Measurements from ENCODE around the gene SAV1. TPM values are rescaled to one million over a fixed set of nuclear protein-coding genes. Genes with fewer than 3 reads are reported as not detected.

The SAV1 gene
- total RNA-seq, 2 donors from 2014 or later: 35.6 to 47.9 TPM

DNA sequence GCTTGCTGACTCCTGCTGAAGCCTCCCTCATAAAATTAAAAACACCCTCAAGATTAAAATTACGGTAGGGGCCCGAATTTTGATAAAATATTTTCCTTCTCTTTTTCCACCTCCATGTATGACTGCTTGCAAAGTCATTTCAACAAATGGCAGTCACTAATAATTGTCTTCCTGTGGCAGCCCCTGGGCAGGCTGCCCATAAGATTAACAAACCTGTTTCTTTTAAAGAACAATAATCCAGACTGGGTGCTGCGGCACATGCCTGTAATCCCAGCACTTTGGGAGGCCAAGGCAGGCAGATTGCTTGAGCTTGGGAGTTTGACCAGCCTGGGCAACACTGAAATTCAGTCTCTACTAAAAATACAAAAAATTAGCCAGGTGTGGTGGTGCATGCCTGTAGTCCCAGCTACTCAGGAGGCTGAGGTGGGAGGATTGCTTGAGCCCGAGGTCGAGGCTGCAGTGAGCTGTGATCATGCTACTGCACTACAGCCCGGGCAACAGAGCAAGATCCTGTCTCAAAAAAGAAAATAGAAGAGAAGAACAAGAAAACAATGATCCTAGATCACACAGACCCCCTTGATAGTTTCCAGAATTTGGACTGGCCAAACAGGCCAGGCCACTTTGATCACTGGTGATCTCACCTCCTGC, 8.7 kb downstream of the SAV1 start:
- H3K27me3 ChIP-seq (replicated peaks; ENCODE audit: insufficient read depth): no peaks in the 10 kb centered on the region
- H3K4me3 ChIP-seq: no peak overlapping the region
- peak overlapping the region in 1 of 2 donors; percentile 38 for H3K27ac ChIP-seq
- no peak for DNase-seq (ENCODE audit: low spot score)
- H3K4me1 ChIP-seq (ENCODE audit: control insufficient read depth in 1 of 2, low read depth in 2 of 2): peaks cover 28 to 75% of the 10 kb centered on the region in 2 donors
- no peaks in the 10 kb centered on the region for H3K9me3 ChIP-seq
- TF ChIP-seq, protein P1, sequence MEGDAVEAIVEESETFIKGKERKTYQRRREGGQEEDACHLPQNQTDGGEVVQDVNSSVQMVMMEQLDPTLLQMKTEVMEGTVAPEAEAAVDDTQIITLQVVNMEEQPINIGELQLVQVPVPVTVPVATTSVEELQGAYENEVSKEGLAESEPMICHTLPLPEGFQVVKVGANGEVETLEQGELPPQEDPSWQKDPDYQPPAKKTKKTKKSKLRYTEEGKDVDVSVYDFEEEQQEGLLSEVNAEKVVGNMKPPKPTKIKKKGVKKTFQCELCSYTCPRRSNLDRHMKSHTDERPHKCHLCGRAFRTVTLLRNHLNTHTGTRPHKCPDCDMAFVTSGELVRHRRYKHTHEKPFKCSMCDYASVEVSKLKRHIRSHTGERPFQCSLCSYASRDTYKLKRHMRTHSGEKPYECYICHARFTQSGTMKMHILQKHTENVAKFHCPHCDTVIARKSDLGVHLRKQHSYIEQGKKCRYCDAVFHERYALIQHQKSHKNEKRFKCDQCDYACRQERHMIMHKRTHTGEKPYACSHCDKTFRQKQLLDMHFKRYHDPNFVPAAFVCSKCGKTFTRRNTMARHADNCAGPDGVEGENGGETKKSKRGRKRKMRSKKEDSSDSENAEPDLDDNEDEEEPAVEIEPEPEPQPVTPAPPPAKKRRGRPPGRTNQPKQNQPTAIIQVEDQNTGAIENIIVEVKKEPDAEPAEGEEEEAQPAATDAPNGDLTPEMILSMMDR (IDR thresholded peaks at IDR 0.05): no peak
- no peak for ATAC-seq (ENCODE audit: insufficient number of reproducible peaks, low FRiP score, low read depth)
- peaks cover 4% of the 10 kb centered on the region for H3K36me3 ChIP-seq

DNA sequence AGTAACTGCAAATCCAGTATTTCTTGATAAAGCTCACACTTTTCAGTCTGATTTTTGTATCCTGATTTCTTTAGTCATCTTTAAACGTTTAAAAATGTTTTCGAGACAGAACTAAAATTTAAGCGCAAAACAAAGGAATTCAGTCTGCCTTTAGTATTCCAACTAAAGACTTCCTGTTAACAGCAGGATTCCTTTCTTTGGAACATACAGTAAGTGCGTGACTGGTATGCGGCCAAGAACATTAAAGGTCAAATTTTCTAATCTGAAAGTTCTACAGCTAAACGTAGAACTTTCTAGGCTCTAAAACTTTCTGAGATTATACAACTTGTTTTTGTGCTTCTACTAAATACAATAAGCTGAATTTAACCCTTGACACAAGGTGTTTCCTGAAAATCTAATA, 9.9 kb downstream of the SAV1 start:
- Histone ChIP-seq H3K4me3 (peak overlapping the region; percentile 5), H3K4me1 (ENCODE audit: control insufficient read depth in 1 of 2, low read depth in 2 of 2) (peaks cover 22 to 68% of the 10 kb centered on the region in 2 donors)

DNA sequence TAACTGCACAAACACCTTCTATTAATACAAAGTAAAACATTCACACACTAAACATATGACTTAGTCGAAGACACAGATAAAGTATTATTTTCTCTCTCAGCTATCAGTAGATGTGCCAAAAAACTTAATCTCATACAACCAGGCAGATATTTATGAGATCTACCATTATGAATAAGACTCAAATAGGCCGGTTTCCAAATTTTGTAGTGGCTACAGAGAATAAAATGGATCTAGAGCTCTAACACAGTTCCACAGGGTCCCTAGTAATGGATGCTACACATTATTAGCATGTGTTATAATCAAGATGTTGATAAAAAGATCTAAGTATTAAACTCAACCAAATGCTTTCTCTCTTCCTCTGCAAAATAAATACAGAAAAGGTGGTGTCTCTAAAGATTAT, 10.4 kb downstream of the SAV1 start:
- ATAC-seq (ENCODE audit: insufficient number of reproducible peaks, low FRiP score, low read depth) (no peak), DNase-seq (ENCODE audit: low spot score) (no peak)
- peaks cover 4% of the 10 kb centered on the region for H3K36me3 ChIP-seq
- peak overlapping the region in 1 of 2 donors; percentile 38 for H3K27ac ChIP-seq
- H3K4me1 ChIP-seq (ENCODE audit: control insufficient read depth in 1 of 2, low read depth in 2 of 2): peaks cover 25 to 68% of the 10 kb centered on the region in 2 donors
- H3K27me3 ChIP-seq (replicated peaks; ENCODE audit: insufficient read depth): no peaks in the 10 kb centered on the region
- H3K9me3 ChIP-seq: no peaks in the 10 kb centered on the region
- H3K4me3 ChIP-seq: peak overlapping the region; percentile 5
- TF ChIP-seq, protein P1 (IDR thresholded peaks at IDR 0.05): no peak

More for the DNA sequence above, 9.9 kb downstream of the SAV1 start:
- DNase-seq (ENCODE audit: low spot score) (no peak), ATAC-seq (ENCODE audit: insufficient number of reproducible peaks, low FRiP score, low read depth) (no peak)
- peak overlapping the region in 1 of 2 donors; percentile 38 for H3K27ac ChIP-seq
- no peaks in the 10 kb centered on the region for H3K9me3 ChIP-seq
- H3K27me3 ChIP-seq (replicated peaks; ENCODE audit: insufficient read depth): no peaks in the 10 kb centered on the region
- TF ChIP-seq, protein P1 (IDR thresholded peaks at IDR 0.05): no peak
- peaks cover 4% of the 10 kb centered on the region for H3K36me3 ChIP-seq

DNA sequence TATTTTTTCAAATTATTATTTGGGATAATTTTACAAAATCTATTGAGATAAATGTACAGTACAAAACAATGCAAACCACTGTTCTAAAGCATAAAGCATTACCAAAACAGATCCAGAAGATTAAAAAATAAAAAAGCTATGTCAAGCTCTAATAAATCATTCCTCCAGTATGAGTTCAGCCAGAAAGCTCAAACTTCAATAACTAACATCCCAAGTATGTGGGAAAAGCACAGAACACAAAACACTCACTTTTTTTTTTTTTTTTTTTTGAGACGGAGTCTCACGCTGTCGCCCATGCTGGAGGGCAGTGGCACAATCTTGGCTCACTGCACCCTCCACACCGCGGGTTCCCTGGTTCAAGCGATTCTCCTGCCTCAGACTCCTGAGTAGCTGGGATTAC, 11.3 kb downstream of the SAV1 start:
- ATAC-seq (ENCODE audit: insufficient number of reproducible peaks, low FRiP score, low read depth) (no peak), DNase-seq (ENCODE audit: low spot score) (no peak)
- peaks cover 35 to 69% of the 10 kb centered on the region in 2 donors for H3K4me1 ChIP-seq (ENCODE audit: control insufficient read depth in 1 of 2, low read depth in 2 of 2)
- H3K27ac ChIP-seq: peak overlapping the region in 1 of 2 donors; percentile 38
- TF ChIP-seq, protein P1 (IDR thresholded peaks at IDR 0.05): no peak
- H3K27me3 ChIP-seq (replicated peaks; ENCODE audit: insufficient read depth): no peaks in the 10 kb centered on the region
- no peak overlapping the region for H3K4me3 ChIP-seq
- H3K9me3 ChIP-seq: no peaks in the 10 kb centered on the region
- peaks cover 4% of the 10 kb centered on the region for H3K36me3 ChIP-seq

DNA sequence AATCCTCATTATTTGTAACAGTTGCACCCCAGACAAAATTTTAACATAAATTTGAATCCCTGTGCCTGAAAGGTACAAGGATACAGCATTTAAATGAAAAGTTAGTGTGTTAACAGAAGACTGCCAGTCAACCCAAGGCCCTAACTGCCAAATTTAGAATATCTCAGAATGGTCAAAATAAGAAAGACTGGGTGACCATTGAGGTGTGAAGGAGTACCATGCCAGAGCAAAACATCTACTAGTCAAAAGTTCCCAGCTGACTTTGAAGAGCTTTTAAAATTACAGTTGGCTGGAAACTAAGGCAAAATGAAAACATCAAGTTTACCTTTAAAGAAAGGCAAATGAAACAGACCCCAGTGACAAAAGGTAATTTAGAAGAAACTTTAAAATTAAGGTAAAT, 18.4 kb downstream of the SAV1 start:
- no peaks in the 10 kb centered on the region for H3K36me3 ChIP-seq
- no peak for DNase-seq (ENCODE audit: low spot score)
- H3K27me3 ChIP-seq (replicated peaks; ENCODE audit: insufficient read depth): no peaks in the 10 kb centered on the region
- H3K27ac ChIP-seq: no peak overlapping the region
- ATAC-seq (ENCODE audit: insufficient number of reproducible peaks, low FRiP score, low read depth): no peak
- no peaks in the 10 kb centered on the region for H3K9me3 ChIP-seq
- TF ChIP-seq, protein P1 (IDR thresholded peaks at IDR 0.05): no peak
- H3K4me1 ChIP-seq (ENCODE audit: control insufficient read depth in 1 of 2, low read depth in 2 of 2): peaks cover 17 to 43% of the 10 kb centered on the region in 2 donors
- no peak overlapping the region for H3K4me3 ChIP-seq

Data from thoracic aorta (tissue), 2 donors.